IMR-90 (cell line): ENCODE data around the gene DYNC1LI2.

Experiments used
- BHLHE40 ChIP-seq: fragments of 150-350 bp; IDR thresholded peaks from 2 replicates; pipeline ENCODE4 v1.6.1; 2016; ENCODE audit warnings: mild to moderate bottlenecking, low read depth, low read length
- CHD1 ChIP-seq: IDR thresholded peaks from 2 replicates; pipeline ENCODE4 v1.6.1; 2012; ENCODE audit warnings: low read depth, low read length, improper control_type of control experiment
- MAFK ChIP-seq: IDR thresholded peaks from 2 replicates; pipeline ENCODE4 v1.6.1; 2012; ENCODE audit warnings: low read depth, low read length, improper control_type of control experiment
- MAZ ChIP-seq: IDR thresholded peaks from 2 replicates; pipeline ENCODE4 v1.6.1; 2012; ENCODE audit warnings: low read depth, mild to moderate bottlenecking, low read length, improper control_type of control experiment, moderate library complexity, borderline replicate concordance
- POLR2A ChIP-seq: IDR thresholded peaks from 2 replicates; pipeline ENCODE4 v1.6.1; 2012; ENCODE audit warnings: mild to moderate bottlenecking, low read depth, low read length
- RAD21 ChIP-seq: IDR thresholded peaks from 2 replicates; pipeline ENCODE4 v1.6.1; 2012; ENCODE audit warnings: low read length, improper control_type of control experiment
- RFX5 ChIP-seq: IDR thresholded peaks from 2 replicates; pipeline ENCODE4 v1.8.0; 2012; ENCODE audit warnings: low read depth, mild to moderate bottlenecking, low read length, moderate library complexity
- TF ChIP-seq, protein P1 (sequence below): conservative IDR thresholded peaks from 2 replicates; pipeline ENCODE4 v1.5.1; 2012; ENCODE audit warnings: mild to moderate bottlenecking, low read depth, low read length, improper control_type of control experiment
- TF ChIP-seq, protein P2 (sequence below): fragments of 150-350 bp; IDR thresholded peaks from 2 replicates; pipeline ENCODE4 v1.6.1; 2017; ENCODE audit warnings: mild to moderate bottlenecking, antibody characterized with exemption, low read length, low read depth

DNA sequence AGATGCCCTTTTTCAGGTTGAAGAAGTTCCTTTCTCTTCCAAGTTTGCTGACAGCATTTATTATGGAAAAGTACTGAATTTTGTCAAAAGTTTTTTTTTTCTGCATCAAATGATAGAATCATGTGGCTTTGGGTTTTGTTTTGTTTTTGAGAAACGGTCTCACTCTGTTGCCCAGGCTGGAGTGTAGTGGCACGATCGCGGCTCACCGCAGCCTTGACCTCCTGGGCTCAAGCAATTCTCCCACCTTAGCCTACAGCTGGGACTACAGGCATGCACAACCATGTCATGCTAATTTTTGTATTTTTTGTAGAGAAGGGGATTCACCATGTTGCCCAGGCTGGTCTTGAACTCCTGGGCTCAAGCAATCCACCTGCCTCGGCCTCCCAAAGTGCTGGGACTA, 62.1 kb downstream of the DYNC1LI2 start:
- TF ChIP-seq, protein P1, sequence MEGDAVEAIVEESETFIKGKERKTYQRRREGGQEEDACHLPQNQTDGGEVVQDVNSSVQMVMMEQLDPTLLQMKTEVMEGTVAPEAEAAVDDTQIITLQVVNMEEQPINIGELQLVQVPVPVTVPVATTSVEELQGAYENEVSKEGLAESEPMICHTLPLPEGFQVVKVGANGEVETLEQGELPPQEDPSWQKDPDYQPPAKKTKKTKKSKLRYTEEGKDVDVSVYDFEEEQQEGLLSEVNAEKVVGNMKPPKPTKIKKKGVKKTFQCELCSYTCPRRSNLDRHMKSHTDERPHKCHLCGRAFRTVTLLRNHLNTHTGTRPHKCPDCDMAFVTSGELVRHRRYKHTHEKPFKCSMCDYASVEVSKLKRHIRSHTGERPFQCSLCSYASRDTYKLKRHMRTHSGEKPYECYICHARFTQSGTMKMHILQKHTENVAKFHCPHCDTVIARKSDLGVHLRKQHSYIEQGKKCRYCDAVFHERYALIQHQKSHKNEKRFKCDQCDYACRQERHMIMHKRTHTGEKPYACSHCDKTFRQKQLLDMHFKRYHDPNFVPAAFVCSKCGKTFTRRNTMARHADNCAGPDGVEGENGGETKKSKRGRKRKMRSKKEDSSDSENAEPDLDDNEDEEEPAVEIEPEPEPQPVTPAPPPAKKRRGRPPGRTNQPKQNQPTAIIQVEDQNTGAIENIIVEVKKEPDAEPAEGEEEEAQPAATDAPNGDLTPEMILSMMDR, result no peak
- TF ChIP-seq MAFK (no peak), RFX5 (no peak), MAZ (no peak), POLR2A (no peak), CHD1 (no peak), RAD21 (no peak), BHLHE40 (no peak)
- TF ChIP-seq, protein P2, sequence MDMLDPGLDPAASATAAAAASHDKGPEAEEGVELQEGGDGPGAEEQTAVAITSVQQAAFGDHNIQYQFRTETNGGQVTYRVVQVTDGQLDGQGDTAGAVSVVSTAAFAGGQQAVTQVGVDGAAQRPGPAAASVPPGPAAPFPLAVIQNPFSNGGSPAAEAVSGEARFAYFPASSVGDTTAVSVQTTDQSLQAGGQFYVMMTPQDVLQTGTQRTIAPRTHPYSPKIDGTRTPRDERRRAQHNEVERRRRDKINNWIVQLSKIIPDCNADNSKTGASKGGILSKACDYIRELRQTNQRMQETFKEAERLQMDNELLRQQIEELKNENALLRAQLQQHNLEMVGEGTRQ, result no peak
